ENCODE data around the gene S1PR1. TPM values are rescaled to one million over a fixed set of nuclear protein-coding genes. Genes with fewer than 3 reads are reported as not detected.
"Not testable (repeated sequence)": the region's sequence is repeated elsewhere in the genome, so short reads cannot be mapped to it uniquely, and the experiment has no call there.

The S1PR1 gene
- 64.7 TPM for total RNA-seq

DNA sequence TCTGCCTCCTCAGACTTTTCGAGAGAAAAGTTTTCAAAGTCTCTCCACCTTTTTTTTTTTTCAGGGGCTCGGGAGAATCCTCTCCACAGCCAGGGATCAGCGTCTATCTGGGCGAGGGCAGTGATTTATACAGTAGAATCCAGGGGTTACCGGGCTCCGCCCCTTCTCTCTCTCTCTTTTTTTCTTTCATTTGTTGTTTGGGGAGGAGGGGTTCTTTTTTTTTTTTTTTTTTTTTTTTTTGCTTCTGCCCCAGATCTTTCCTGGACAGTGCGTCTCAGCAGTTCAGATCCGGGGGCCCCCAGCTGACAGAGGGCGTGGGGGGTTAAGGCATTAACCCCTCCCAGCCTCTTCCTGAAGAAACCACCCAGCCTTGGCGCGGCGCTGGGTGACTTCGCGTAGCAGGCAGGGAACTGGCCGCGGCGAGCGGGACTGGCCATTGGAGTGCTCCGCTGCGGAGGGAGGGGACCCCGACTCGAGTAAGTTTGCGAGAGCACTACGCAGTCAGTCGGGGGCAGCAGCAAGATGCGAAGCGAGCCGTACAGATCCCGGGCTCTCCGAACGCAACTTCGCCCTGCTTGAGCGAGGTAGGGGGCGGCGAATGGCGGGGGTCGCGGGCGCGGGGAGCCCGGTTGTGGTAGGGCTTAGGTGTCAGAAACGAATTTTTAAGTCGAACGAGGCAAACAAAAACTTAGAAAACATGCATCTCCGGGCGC is at the start of gene S1PR1:
TSS of gene S1PR1 (plus strand) at position 504 of the 713 bp plus-strand sequence. CDS start 1,966 bp downstream, outside the sequence.
- peak; percentile 72 for DNase-seq (ENCODE audit: low spot score)
- intact Hi-C loops (cut with DNase I): no loop called here
- peak; percentile 70 for ATAC-seq

DNA sequence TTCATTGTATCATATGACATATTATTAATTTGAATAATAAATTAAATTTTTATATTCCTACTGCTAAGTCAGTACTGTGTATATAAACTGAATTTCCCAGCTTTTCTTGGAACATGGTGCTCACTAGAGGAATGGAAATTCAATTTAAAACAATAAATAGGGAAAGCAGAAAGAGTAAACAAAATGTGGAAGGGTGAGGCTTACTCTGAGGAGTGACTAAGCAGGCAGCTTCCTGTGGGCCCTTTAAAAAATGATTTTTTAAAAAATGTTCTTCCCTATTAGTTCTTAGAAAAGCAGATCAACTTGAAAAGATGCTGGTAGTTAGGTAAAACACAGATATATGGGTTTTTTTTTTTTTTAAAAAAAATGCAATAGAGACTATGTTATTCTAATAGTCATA is 49.5 kb upstream of the S1PR1 start:
- ATAC-seq (no peak), DNase-seq (ENCODE audit: low spot score) (no peak)
- intact Hi-C loops (cut with DNase I): no loop called here

DNA sequence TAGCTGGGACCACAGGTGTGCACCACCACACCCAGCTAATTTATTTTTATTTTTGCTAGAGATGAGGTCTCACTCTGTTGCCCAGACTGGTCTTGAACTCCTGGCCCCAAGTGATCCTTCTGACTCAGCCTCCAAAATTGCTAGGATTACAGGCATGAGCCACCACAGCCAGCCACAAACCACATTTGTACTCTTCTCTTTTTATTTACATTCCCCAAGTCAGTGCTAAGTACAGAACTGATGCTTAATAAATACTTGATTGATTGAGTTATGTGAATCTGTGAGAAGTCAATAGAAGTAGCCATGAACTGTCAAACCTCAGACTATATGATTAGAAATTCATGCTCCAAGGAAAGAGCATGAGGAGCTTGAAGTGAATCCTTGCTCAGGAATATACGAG is 48.5 kb upstream of the S1PR1 start:
- no peak for ATAC-seq
- intact Hi-C loops (cut with DNase I): no loop called here

DNA sequence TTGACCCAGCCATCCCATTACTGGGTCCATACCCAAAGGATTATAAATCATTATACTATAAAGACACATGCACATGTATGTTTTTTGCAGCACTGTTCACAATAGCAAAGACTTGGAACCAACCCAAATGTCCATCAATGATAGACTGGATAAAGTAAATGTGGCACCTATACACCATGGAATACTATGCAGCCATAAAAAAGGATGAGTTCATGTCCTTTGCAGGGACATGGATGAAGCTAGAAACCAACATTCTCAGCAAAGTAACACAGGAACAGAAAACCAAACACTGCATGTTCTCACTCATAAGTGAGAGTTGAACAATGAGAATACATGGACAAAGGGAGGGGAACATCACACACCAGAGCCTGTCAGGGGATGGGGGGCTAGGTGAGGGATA is 47.9 kb upstream of the S1PR1 start:
- ATAC-seq; intact Hi-C loops (cut with DNase I); DNase-seq (ENCODE audit: low spot score): not testable (repeated sequence)

More for the DNA sequence above, 48.5 kb upstream of the S1PR1 start:
- DNase-seq (ENCODE audit: low spot score): no peak

DNA sequence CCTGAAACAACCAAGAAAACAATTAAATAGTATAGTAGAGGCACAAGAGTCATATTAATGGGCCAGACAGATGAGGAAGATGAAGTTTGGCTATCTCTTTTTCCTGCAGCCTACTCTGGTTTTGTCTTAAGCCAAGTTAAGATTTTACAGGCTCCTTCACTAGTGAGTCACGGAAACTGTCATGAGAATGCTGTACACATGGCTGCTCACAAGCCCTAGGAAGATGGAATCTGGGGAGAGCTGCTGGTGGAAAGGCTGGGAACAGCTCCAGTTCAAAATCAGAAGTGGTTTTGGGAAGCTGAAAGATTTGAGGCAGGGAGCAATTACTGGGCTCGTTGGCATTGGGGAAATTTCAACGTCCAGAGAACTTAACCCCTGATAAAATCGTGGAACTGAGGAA is 46.4 kb upstream of the S1PR1 start:
- no peak for DNase-seq (ENCODE audit: low spot score)
- no peak for ATAC-seq
- intact Hi-C loops (cut with DNase I): no loop called here

DNA sequence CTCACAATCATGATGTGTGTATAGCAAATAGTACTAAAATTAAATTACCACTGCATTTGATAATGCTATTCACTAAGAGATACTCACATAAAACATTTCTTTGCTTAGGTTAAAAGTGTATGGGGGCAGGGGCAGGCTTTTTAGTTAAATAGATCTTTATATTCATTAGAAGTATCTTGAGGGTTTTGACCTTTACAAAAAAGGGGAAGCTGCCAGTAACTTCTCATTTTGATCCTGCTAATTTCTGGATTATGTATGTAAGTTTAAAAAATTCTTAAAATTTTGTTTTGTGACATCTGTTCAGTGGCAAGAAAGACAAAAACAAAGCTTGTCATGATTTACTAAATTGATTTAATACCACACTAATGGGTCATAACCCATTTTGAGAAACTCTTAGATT is 45.8 kb upstream of the S1PR1 start:
- intact Hi-C loops (cut with DNase I): no loop called here
- ATAC-seq (no peak), DNase-seq (ENCODE audit: low spot score) (no peak)

DNA sequence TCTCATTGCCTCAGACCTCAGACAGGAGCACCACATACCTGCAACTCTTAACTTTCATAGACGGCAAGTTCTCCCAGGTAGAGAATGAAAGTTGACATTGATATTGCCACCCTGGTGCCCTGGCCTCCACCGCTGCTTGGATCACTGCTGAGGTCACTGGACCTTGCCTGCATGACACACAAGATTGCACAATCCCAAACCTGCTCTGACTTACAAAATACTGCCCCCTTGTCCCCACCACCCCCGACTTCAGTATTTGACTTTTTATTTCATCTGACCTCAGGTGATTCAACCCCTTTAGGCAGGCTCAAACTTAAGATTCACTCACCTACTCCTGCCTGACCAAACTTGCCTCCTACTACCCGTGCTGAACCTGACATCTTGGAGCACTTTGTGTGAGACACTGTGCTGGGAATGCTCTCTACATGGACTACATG is 43.1 kb upstream of the S1PR1 start:
- no peak for ATAC-seq
- no peak for DNase-seq (ENCODE audit: low spot score)
- intact Hi-C loops (cut with DNase I): no loop called here

DNA sequence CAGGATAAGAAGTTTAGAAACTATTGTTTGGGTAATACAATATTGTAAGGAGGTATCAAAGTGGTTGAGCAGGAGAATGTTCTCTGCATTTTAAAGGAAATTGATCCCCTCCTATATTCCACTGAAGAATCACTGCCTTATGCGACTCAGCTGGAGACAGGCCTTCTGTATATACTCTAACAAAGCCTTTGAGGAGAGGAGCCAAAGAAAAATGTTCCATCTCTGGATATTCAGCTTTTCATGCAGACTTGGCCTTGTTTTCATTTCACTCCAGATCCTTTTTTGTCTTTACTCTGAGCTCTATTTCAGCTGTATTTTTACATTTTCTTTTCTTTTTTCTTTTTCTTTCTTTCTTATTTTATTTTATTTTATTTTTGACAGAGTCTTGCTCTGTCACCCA is 42.1 kb upstream of the S1PR1 start:
- ATAC-seq (no peak), DNase-seq (ENCODE audit: low spot score) (no peak)
- intact Hi-C loops (cut with DNase I): no loop called here

DNA sequence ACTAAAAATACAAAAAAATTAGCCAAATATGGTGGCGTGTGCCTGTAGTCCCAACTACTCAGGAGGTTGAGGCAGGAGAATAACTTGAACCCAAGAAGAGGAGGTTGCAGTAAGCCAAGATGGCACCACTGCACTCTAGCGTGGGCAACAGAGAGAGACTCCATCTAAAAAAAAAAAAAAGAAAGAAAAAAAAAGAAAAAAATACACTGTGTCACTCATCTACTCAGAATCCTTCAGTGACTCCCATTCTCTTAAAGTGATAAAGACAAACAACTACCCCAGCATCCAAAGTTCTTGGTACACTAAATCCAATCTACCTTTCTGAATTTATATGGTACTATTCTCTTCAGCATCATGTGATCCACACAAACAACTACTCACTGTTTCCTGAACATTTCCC is 40.2 kb upstream of the S1PR1 start:
- DNase-seq (ENCODE audit: low spot score) (no peak), ATAC-seq (no peak)
- intact Hi-C loops (cut with DNase I): no loop called here

DNA sequence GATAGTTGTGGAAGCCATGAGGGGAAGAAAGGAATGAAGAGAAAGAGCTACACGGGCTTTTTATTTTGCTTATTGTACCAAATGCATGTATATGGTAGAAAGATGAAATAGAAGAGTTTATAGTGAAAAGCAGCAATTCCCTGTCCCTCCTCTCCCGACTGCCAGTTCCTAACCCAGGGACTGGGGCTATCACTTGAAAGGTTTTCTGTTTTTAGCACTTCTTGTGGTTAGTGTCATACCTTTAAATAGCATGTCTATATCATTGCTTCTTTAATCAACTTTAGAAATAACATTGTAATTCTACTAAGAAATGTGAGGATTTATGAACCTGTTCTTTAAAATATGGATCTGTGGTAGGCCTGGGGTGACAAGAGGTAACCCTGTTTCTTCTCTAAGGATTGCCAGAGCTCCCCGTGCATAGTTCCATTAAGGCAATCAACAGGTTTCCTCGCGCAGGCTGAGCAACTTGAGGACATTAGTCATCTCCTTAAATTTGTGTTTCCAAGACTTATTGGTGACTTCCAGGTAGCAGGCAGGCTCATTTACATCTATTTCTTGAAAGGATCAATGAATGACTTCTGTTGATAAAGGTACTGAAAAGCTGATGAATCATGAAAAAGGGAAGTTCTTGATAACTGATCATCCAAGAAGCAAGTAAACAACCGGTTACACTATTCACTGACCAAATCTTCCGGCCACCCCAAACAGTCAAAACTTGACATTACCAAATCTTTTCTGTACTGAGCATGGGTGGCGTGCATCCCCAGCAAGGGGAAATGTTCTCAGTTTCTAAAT is 37.8 kb upstream of the S1PR1 start:
- ATAC-seq (no peak), DNase-seq (ENCODE audit: low spot score) (no peak)

DNA sequence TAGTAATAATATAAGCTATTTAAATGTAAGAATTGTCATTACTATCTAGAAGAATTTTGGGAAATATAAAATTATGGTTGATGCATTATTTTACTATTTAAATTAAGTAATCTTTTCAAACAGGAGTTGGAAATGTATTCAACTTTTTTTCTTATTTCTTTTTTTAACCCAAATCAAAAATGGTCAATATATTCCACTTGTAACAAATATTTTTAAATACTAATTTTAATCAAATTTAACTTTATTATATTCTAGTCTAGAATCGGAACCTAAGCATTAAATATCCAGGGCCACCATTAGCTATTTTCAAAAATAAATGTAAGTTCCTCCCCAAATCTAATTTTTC is 37.2 kb upstream of the S1PR1 start:
- ATAC-seq: no peak
- intact Hi-C loops (cut with DNase I): no loop called here
- DNase-seq (ENCODE audit: low spot score): no peak

More for the DNA sequence above, 37.8 kb upstream of the S1PR1 start:
- intact Hi-C loops (cut with DNase I): no loop called here

DNA sequence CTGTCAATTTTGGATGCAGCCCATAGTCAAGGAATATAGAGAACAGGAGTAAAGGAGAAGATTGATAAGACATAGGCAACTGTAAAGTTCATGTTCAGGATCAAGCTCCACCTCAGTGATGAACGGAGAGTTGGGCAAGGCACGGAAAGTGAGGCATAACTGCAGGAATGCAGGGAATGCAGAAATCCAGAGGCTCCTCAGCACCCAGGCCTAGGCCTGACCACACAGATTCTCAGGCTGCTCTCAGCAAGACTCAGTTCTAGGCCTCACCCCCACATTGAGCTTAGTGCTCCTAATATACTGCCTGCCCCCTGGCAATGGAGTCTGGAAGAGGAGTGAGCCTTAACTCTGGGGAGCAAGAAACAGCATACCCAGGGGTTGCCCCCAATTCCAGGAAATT is 36.3 kb upstream of the S1PR1 start:
- no peak for ATAC-seq
- intact Hi-C loops (cut with DNase I): no loop called here
- no peak for DNase-seq (ENCODE audit: low spot score)

DNA sequence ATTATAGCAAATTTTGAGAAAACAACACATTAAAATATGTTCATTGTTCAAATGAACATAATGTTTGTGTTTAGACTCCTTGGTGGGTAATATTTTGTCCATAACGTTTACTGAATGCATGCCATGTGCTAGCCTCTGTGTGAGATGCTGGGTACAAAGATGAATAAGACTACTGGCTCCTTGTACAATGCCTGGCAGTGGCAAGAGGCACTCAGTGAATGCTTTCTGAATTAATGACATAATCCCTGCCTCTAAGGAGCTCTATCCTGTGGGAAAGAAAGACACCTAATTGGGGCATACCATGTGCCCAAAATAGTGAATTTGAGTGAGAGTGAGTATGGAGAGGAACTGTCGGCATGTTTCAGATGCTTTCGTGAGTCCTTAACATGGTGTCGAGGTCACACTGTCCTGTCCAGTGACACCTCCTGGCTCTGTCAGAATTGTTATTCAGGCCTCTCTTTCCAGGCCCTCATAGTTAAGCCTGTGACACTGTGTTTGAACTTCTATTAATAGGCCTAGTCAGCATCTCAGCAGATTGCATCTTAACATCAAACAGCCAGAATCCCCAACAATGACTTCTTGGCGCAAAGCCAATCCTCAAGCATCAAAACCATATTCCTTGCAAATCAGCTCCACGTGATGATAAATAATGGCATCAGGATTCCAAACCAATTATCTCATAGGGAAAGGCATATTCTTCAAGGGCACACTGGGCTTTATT is 32.8 kb upstream of the S1PR1 start:
- intact Hi-C loops (cut with DNase I): no loop called here
- ATAC-seq: no peak
- no peak for DNase-seq (ENCODE audit: low spot score)

DNA sequence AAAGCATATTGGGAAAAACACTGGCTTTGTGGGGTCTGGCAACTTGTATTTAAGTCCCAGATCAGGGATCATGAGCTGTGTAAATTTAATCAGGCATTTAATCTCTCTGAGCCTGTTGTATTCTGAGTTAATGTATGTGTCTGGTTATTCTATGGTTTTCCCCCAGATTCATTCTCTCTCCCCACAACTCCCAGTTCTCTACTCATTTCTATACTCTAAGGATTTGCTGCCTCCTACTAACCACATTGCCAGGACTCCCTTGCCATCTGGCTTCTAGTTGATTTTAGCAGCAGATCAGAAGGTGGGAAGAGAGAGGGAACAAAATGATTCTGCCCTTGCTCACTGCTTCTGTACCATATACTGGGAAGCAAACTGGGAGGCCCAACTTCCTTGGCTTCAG is 31.4 kb upstream of the S1PR1 start:
- DNase-seq (ENCODE audit: low spot score): no peak
- no peak for ATAC-seq
- intact Hi-C loops (cut with DNase I): no loop called here

DNA sequence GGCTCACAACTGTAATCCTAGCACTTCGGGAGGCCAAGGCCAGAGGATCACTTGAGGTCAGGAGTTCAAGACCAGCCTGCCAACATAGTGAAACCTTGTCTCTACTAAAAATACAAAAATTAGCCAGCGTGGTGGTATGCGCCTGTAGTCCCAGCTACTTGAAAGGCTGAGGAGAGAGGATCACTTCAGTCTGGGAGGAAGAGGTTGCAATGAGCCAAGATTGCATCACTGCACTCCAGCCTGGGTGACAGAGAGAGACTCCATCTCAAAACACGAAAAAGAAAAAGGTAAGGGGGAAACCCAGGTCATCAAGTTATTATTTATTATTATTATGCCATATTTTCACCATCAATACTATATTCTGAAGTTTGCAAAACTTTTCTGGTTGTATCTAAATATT is 30.7 kb upstream of the S1PR1 start:
- intact Hi-C loops (cut with DNase I); ATAC-seq; DNase-seq (ENCODE audit: low spot score): not testable (repeated sequence)

DNA sequence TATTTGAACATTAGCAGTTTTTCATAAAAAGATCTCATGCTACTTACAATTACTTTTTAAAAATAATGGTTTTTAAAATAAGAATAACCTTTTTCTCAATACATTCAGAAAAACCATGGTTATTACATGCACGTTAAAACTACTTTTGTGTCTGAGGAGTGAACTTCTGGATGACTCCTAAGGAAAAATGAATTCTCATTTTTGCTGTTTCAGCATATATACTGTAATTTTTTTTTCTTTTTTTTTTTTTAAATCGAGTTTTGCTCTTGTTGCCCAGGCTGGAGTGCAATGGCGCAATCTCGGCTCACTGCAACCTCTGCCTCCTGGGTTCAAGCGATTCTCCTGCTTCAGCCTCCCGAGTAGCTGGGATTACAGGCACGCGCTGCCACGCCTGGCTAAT is 29.5 kb upstream of the S1PR1 start:
- intact Hi-C loops (cut with DNase I); ATAC-seq; DNase-seq (ENCODE audit: low spot score): not testable (repeated sequence)

DNA sequence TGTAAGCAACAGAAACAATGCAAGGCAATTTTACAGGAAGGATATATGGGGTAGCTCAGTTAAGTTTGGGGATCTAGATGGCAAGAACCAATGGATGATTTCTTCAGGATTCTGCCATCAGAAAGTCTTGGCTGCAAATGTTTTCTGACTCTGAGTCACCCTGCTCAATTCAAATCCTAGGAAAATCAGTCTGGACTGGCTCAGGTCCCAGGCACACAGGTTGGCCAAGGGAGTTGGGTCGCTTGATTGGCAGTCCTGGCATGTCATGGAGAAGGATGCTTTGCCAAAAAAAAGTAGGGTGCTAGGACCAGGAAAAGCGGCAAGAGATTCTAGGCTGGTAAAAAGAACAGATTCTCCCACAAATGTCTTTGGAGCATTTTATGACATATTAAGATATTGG is 28.9 kb upstream of the S1PR1 start:
- ATAC-seq: no peak
- DNase-seq (ENCODE audit: low spot score): no peak
- intact Hi-C loops (cut with DNase I): no loop called here

DNA sequence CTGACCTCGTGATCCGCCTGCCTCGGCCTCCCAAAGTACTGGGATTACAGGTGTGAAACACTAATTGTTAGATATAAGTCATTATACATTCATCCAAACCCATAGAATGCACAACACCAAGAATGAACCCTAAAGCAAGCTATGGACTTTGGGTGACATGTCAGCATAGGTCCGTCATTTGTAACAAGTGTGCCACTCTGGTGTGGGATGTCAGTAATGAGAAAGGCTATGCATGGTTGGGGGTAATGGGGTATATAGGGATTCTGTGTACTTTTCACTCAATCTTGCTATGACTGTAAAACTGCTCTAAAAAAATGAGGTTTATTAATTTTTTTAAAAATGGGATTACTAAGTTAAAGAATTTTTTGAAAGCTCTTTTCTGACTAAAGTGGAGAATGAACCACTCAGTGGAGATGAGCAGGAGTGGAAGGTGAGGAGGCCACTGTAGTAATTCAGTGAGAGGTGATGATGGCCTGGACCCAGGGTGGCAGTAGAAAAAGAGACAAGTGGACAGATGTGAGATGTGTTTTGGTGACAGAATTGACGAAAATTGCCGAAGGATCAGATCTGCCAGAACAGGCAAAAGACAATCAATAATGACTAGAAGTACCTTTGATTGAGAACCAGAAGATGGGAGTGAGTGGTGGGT is 21.3 kb upstream of the S1PR1 start:
- intact Hi-C loops (cut with DNase I): no loop called here
- DNase-seq (ENCODE audit: low spot score) (no peak), ATAC-seq (no peak)

DNA sequence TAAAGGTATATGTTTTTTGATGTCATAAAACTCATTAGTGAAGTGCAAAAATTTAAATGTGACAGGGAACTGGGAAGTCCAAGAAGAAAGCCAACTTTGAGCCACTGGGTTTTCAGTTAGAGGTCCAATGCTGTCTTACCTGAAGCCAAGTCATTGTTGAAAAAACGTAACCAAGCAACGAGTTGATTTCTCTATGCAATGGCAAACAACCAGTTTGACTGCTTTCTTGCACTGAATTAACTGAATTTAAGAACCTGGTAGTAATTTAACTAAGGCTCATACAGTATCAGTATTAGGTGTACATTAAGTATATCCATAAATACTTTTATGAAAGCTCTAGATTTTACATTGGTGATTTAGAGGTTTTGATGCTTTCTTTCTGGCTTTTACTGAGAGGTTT is 20.2 kb upstream of the S1PR1 start:
- DNase-seq (ENCODE audit: low spot score): no peak
- intact Hi-C loops (cut with DNase I): no loop called here
- no peak for ATAC-seq
